Large intestine (tissue), 3 donors: ENCODE measurements around the gene SLC39A11. TPM values are rescaled to one million over a fixed set of nuclear protein-coding genes. Genes with fewer than 3 reads are reported as not detected.

ENCODE experiments used
- DNase-seq, 2 donors: peaks; one replicate each; pipeline versions ENCODE4 v3.0.0 to v3.0.0-alpha.2; 2013
- H3K27ac ChIP-seq: one replicate; pipeline ENCODE4 v1.5.1; 2013; ENCODE audit warnings: low read length
- H3K27me3 ChIP-seq: 2 replicates; pipeline ENCODE4 v1.6.1; 2013; ENCODE audit warnings: low read length; ENCODE audit not compliant: control insufficient read depth, insufficient read depth
- H3K36me3 ChIP-seq: 2 replicates; pipeline ENCODE4 v1.6.1; 2013; ENCODE audit warnings: low read length; ENCODE audit not compliant: control insufficient read depth, insufficient read depth
- H3K4me1 ChIP-seq: one replicate; pipeline ENCODE4 v1.6.1; 2013; ENCODE audit warnings: low read length; ENCODE audit not compliant: control insufficient read depth, insufficient read depth
- H3K4me3 ChIP-seq: one replicate; pipeline ENCODE4 v1.5.1; 2013; ENCODE audit warnings: low read length
- H3K9me3 ChIP-seq: one replicate; pipeline ENCODE4 v1.6.1; 2013; ENCODE audit warnings: mild to moderate bottlenecking, low read depth, low read length, moderate library complexity; ENCODE audit not compliant: control insufficient read depth
- WGBS: methylation state at CpG from one replicate; pipeline ENCODE4 v1.1.5; 2013; ENCODE audit warnings: low lambda C conversion rate; ENCODE audit not compliant: insufficient coverage; 5-methylcytosine and 5-hydroxymethylcytosine counted together
- polyA plus RNA-seq: library from polyadenylated mRNA; unstranded; fragments of 120-200 nt; gene quantifications from one replicate; pipeline ENCODE4 v1.2.1, GENCODE V29; 2013

SLC39A11 gene
- polyA plus RNA-seq, 1 donor = 46.2 TPM

DNA sequence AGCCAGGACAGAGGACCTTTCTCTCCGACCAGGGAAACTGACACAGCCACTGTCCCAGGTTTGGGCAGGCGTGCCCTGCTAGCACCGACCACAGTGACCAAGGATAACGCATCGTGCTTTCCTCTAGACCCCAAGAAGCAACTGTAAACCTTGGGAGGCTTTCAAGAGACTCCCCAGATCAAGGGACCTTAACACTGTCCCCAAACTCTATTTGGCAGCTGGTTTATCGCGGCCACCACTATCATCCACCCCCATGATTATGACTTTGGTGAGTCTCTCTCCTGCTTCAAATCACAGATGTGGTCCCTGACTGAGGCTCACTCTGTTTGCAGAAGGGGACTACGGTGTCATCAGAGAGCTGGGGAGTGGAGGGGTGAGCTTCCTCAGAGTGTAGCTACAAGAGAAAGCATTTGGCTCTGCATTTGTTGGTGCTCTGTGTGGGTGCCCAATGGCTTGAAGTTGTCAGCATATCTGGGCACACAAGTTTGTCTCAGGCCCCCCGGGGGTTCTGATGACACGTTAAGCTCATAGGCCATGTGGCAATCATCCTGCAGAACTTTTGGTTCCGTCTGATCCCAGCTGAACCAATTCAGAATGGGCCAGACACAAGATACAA lies 408.0 kb downstream of the SLC39A11 start:
- no CpG with 5 or more reads among the region's 11 CpGs for WGBS
- DNase-seq = no peak
- Histone ChIP-seq H3K4me1 (peaks cover 26% of the 10 kb centered on the region), H3K36me3 (no peaks in the 10 kb centered on the region), H3K27me3 (no peaks in the 10 kb centered on the region), H3K9me3 (no peaks in the 10 kb centered on the region), H3K27ac (peak overlapping the region; percentile 27), H3K4me3 (no peak overlapping the region)

DNA sequence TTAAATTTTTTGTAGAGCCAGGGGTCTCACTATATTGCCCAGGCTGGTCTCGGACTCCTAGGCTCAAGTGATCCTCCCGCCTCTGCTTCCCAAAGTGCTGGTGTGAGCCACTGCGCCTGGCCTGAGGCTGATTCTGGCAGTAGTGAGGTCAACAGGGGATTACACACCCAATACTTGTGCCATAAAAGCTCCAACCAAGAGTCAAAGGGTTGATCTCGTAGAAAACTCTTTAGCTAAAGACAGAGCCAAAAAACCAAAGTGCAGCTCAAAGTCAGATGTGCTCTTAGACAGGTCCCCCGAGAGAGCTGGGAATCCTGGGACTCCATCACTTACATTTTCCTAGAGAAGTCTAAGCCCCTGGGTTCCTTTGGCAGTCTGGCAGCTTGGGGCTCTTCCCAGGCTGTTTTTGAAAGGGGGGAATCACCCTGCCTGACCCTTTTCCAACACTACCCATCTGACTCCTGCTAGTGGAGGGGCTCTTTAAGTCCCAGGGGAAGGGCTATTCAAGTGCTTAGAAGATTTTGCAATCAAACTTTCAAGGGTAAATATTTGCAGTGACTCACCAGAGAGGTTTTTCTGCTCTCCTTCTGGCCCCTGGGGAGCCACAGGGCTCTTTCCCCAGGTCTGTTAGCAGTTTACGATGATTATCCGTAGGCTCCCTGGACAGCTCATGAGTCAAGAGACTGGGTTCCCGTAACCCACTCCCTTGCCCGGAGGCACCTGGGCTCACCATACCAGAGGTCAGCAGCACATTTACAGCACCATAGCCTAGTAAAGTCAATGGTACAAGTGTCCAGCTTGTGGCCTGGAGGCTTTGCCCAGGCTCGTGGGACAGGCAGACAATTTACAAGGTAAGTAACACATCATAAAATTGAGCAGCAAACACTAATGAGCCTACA lies 408.7 kb downstream of the SLC39A11 start:
- Histone ChIP-seq H3K27ac (peak overlapping the region; percentile 27), H3K27me3 (no peaks in the 10 kb centered on the region), H3K4me3 (no peak overlapping the region), H3K36me3 (no peaks in the 10 kb centered on the region), H3K4me1 (peaks cover 26% of the 10 kb centered on the region), H3K9me3 (no peaks in the 10 kb centered on the region)
- no CpG with 5 or more reads among the region's 10 CpGs for WGBS
- peak; percentile 60 to 86 for DNase-seq

DNA sequence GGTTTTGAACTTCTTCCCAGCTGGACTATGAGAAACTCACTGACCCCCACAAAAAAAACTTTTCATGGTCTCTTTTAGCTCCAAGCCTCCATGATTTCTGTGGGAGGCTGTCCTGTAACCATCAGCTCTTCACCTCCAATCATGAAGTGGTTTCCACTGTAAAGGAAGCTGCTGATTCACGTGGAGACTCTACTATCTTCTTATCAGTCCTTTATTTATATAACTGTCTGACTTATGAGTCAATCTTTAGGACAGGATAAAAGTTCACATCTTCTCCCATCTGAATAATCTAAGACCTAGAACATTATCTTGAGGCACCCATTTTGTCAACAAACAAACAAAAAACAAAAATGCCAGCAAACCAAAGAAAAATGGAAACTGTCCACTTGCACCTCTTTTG lies 409.9 kb downstream of the SLC39A11 start:
- H3K4me1 ChIP-seq = peaks cover 26% of the 10 kb centered on the region
- WGBS = no CpG with 5 or more reads among the region's 1 CpG

GRCh38 chr17:72681844-72682243 lies 410.6 kb downstream of the SLC39A11 start:
- Histone ChIP-seq H3K27ac (no peak overlapping the region), H3K36me3 (no peaks in the 10 kb centered on the region), H3K4me3 (no peak overlapping the region), H3K9me3 (no peaks in the 10 kb centered on the region), H3K27me3 (no peaks in the 10 kb centered on the region), H3K4me1 (peaks cover 26% of the 10 kb centered on the region)
- WGBS = no CpG with 5 or more reads among the region's 12 CpGs
- no peak for DNase-seq

More for the DNA sequence above, 409.9 kb downstream of the SLC39A11 start:
- no peak overlapping the region for H3K27ac ChIP-seq
- no peaks in the 10 kb centered on the region for H3K27me3 ChIP-seq
- peak in 1 of 2 donors; percentile 30 for DNase-seq
- no peak overlapping the region for H3K4me3 ChIP-seq
- no peaks in the 10 kb centered on the region for H3K9me3 ChIP-seq
- H3K36me3 ChIP-seq = no peaks in the 10 kb centered on the region

DNA sequence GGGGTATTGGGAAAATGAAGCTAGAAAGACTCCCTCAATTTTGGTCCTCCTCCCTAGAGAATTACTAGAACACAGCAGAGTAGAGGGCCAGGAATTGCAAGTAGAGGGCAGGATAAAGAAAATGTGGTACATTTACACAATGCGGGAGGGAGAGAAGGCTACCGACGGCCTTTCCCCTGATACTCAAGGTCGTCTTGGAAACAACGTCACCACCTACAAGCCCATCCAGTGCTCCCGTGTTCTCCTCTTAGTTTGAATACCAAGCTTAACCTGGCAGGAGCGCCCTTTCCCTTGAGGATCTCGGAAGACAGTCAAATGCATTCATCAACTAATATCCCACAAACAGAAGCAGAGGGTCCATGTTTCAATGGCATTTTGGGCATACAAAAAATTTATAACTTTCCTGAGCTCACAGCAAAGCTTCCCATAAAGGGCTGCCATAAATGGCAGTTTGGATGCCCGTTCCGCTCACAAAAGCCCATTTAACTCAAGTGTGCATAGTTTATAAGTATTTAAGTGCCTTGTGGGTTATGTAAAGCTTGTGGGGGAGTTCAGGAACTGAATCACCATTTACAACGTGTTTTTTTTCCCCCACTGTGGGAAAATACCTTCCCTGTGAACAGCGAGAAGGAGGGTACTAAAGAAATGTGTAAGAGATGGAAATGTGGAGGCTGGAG lies 414.6 kb downstream of the SLC39A11 start:
- Histone ChIP-seq H3K9me3 (no peaks in the 10 kb centered on the region), H3K4me3 (no peak overlapping the region), H3K4me1 (peaks cover 5% of the 10 kb centered on the region), H3K27me3 (no peaks in the 10 kb centered on the region), H3K36me3 (no peaks in the 10 kb centered on the region), H3K27ac (no peak overlapping the region)
- no peak for DNase-seq
- no CpG with 5 or more reads among the region's 12 CpGs for WGBS

DNA sequence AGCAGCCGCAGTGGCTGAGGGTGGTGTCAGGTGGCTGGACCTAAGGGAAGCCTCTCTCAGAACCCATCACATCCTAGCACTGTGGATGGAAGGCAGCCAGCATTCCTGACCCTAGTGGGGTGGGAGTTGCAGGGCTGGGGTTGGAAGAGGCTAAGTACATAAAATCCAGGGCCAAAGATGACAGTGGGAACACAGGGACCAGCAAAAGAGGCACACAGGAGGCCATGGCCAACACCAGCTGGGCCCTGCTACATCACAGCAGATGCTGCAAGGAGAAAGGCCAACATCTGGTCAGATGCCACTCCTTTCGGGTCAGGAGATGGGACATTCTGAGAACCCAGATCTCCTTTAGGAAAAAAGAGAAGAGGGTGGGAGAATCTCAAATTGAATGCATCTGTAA lies 415.4 kb downstream of the SLC39A11 start:
- H3K27me3 ChIP-seq = no peaks in the 10 kb centered on the region
- H3K4me1 ChIP-seq = no peaks in the 10 kb centered on the region
- WGBS = no CpG with 5 or more reads among the region's 2 CpGs
- H3K36me3 ChIP-seq = no peaks in the 10 kb centered on the region
- no peak for DNase-seq
- no peaks in the 10 kb centered on the region for H3K9me3 ChIP-seq
- no peak overlapping the region for H3K27ac ChIP-seq
- no peak overlapping the region for H3K4me3 ChIP-seq

- 94% methylated on average over 2 of the region's 4 CpGs for WGBS
- no peaks in the 10 kb centered on the region for H3K9me3 ChIP-seq
- no peak for DNase-seq
- no peak overlapping the region for H3K27ac ChIP-seq
- no peaks in the 10 kb centered on the region for H3K27me3 ChIP-seq
- H3K4me3 ChIP-seq = no peak overlapping the region
- no peaks in the 10 kb centered on the region for H3K4me1 ChIP-seq
- no peaks in the 10 kb centered on the region for H3K36me3 ChIP-seq
These were observed 419.8 kb downstream of the SLC39A11 start for GRCh38 chr17:72672729-72673128.

DNA sequence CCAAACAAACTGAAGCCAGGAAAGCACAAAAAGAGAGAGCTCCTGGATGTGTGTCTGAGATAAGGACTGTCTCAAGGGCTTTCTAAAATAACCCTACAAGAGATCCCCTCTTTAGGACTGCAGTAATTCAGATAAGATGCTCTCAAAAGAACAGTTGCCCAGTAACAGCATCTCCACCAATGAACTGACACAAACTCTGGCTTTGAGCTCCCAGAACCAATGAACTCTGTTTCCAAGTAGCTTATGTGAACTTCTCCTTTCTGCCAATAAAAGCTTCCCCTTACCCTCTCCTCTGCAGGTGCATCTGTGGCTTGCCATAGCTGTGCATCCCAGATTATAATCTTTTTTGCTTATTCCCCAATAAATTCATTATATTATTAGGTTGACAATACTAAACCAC lies 421.5 kb downstream of the SLC39A11 start:
- no peak for DNase-seq
- Histone ChIP-seq H3K36me3 (no peaks in the 10 kb centered on the region), H3K27ac (no peak overlapping the region), H3K9me3 (no peaks in the 10 kb centered on the region), H3K4me3 (no peak overlapping the region), H3K27me3 (no peaks in the 10 kb centered on the region), H3K4me1 (no peaks in the 10 kb centered on the region)

DNA sequence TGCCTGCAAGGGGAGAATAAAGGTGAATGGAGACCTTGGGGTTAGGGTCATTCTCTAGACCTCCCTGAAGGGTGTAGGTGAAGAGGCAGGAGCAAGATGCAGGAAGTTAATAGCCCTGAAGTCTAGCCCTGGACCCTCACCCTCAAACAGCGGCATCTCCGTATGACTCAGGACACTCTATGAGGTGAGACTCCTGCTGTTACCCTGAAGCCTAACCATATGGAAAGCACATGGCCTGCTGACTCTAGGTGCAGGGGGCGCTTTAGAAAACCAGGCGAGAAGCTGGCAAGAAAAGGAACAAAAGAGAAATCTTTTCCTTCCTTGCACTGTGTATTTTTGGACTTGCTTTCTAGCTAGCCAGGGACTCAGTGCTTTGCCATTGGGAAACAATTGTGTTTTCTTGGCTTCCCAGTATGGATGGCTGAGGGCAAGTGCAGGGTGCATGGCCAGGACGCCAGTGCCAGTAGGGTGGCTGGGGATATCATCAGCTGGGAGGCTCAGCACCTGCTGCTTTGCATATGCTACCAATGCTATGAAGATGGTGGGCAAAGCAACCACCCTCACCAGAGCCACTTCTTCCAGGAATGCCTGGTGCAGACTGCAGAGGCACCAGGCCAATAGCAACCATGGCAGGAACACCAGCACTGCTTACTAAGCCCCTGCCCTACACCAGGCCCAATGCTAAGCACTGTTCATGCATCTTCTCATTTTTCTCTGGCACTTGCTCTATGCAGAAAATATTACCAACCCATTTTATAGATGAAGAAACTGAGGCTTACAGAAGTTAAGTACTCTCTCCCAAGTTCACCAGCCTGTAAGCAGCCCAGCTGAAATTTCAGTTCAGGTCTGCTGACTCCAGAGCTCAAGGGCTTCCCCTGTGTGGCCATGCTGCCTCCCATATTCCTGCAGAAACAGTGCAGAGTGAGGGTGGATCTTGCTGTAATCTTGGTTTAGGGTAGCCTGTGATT lies 425.1 kb downstream of the SLC39A11 start:
- no peak for DNase-seq
- H3K4me1 ChIP-seq = no peaks in the 10 kb centered on the region
- H3K36me3 ChIP-seq = no peaks in the 10 kb centered on the region
- WGBS = no CpG with 5 or more reads among the region's 5 CpGs
- no peak overlapping the region for H3K4me3 ChIP-seq
- H3K27me3 ChIP-seq = no peaks in the 10 kb centered on the region
- H3K9me3 ChIP-seq = no peaks in the 10 kb centered on the region
- no peak overlapping the region for H3K27ac ChIP-seq
